Osteocyte (in vitro differentiated cells): ENCODE results near the gene RTF2. TPM values are rescaled to one million over a fixed set of nuclear protein-coding genes. Genes with fewer than 3 reads are reported as not detected.

Experiments used
- DNase-seq: peaks from one replicate; pipeline ENCODE4 v3.0.0; 2021; ENCODE audit warnings: mixed read lengths; ENCODE audit not compliant: unreplicated experiment; ENCODE audit errors: extremely low spot score
- H3K27ac Mint-ChIP-seq: one replicate; pipeline ENCODE4 v1.8.0; 2021; ENCODE audit warnings: mild to moderate bottlenecking, mixed read lengths; ENCODE audit not compliant: unreplicated experiment
- H3K27me3 Mint-ChIP-seq: one replicate; pipeline ENCODE4 v1.8.0; 2021; ENCODE audit warnings: mixed read lengths; ENCODE audit not compliant: unreplicated experiment
- H3K36me3 Mint-ChIP-seq: one replicate; pipeline ENCODE4 v1.8.0; 2021; ENCODE audit warnings: mixed read lengths; ENCODE audit not compliant: unreplicated experiment
- H3K4me1 Mint-ChIP-seq: one replicate; pipeline ENCODE4 v1.8.0; 2021; ENCODE audit warnings: mixed read lengths; ENCODE audit not compliant: unreplicated experiment
- H3K4me3 Mint-ChIP-seq: one replicate; pipeline ENCODE4 v1.8.0; 2021; ENCODE audit warnings: mild to moderate bottlenecking, moderate library complexity, mixed read lengths; ENCODE audit not compliant: unreplicated experiment
- H3K9me3 Mint-ChIP-seq: one replicate; pipeline ENCODE4 v1.8.0; 2021; ENCODE audit warnings: mixed read lengths; ENCODE audit not compliant: unreplicated experiment
- total RNA-seq: library from RNA; stranded (reverse); gene quantifications from 2 replicates; pipeline ENCODE4 v1.2.1, GENCODE V29; 2021
- TF ChIP-seq, protein P1 (sequence below): fragments of 200-600 bp; sonication (generic); IDR thresholded peaks from 2 replicates; pipeline ENCODE4 v1.5.0; 2021; ENCODE audit warnings: antibody characterized with exemption, mild to moderate bottlenecking, moderate library complexity

Gene RTF2
- total RNA-seq, 1 donor from 2014 or later: 85.8 TPM

GRCh38 chr20:56566621-56567020 lies 98.2 kb downstream of the RTF2 start:
- H3K27ac Mint-ChIP-seq: no peak overlapping the region
- H3K9me3 Mint-ChIP-seq: no peaks in the 10 kb centered on the region
- H3K4me1 Mint-ChIP-seq: no peaks in the 10 kb centered on the region
- no peaks in the 10 kb centered on the region for H3K36me3 Mint-ChIP-seq
- DNase-seq: no peak
- peaks cover 5% of the 10 kb centered on the region for H3K27me3 Mint-ChIP-seq
- TF ChIP-seq, protein P1, sequence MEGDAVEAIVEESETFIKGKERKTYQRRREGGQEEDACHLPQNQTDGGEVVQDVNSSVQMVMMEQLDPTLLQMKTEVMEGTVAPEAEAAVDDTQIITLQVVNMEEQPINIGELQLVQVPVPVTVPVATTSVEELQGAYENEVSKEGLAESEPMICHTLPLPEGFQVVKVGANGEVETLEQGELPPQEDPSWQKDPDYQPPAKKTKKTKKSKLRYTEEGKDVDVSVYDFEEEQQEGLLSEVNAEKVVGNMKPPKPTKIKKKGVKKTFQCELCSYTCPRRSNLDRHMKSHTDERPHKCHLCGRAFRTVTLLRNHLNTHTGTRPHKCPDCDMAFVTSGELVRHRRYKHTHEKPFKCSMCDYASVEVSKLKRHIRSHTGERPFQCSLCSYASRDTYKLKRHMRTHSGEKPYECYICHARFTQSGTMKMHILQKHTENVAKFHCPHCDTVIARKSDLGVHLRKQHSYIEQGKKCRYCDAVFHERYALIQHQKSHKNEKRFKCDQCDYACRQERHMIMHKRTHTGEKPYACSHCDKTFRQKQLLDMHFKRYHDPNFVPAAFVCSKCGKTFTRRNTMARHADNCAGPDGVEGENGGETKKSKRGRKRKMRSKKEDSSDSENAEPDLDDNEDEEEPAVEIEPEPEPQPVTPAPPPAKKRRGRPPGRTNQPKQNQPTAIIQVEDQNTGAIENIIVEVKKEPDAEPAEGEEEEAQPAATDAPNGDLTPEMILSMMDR: no peak
- H3K4me3 Mint-ChIP-seq: no peak overlapping the region

Other genes starting within 250 kb of the RTF2 start
- gene MC3R, start 219.9 kb upstream of the RTF2 start, total RNA-seq: not detected in 2 replicates
- 46.9 and 50.6 TPM in 2 replicates for gene FAM210B, start 109.7 kb upstream of the RTF2 start, total RNA-seq
- 10.4 and 11.7 TPM in 2 replicates for gene AURKA, start 76.4 kb upstream of the RTF2 start, total RNA-seq
- gene CSTF1, start 76.0 kb upstream of the RTF2 start, total RNA-seq: 36.2 and 38.6 TPM in 2 replicates
- 0.13 TPM in 1 of 2 replicates, not detected in the other for gene CASS4, start 56.4 kb upstream of the RTF2 start, total RNA-seq
- gene FAM209A, start 56.1 kb downstream of the RTF2 start, total RNA-seq: 0.42 and 1.0 TPM in 2 replicates
- 0.55 TPM in 1 of 2 replicates, not detected in the other for gene FAM209B, start 64.6 kb downstream of the RTF2 start, total RNA-seq
- 92.9 and 97.8 TPM in 2 replicates for gene TFAP2C, start 160.7 kb downstream of the RTF2 start, total RNA-seq